IMR-90 (cell line): Measurements from ENCODE around the gene NKTR. TPM values are rescaled to one million over a fixed set of nuclear protein-coding genes. Genes with fewer than 3 reads are reported as not detected.
"Not testable (repeated sequence)": the region's sequence is repeated elsewhere in the genome, so short reads cannot be mapped to it uniquely, and the experiment has no call there.

Experiments
- ATAC-seq: fragments of 200-7000 bp; cut with Tn5 transposase; 2 replicates; pipeline ENCODE4 v1.9.1; 2020; ENCODE audit warnings: low read depth, mild to moderate bottlenecking, moderate library complexity
- BruUV-seq: library from RNA; stranded (reverse); fragments of 400-500 nt; replicated peaks from 2 replicates; lab custom pipeline; 2021; lab: Mats Ljungman, UMichigan
- CTCF ChIA-PET: fragments of 300-600 bp; formaldehyde crosslinking; extraction: SDS; loops from one replicate; lab custom pipeline; 2021; ENCODE audit warnings: antibody characterized with exemption; lab: Yijun Ruan, JAX
- POLR2A ChIA-PET: fragments of 300-600 bp; sonication (Branson Sonifier 250); formaldehyde crosslinking; loops from one replicate; lab custom pipeline; 2022; ENCODE audit warnings: antibody characterized with exemption; ENCODE audit not compliant: unreplicated experiment; lab: Charles Lee
- DNase-seq: peaks from one replicate; pipeline ENCODE4 v3.0.0; 2013
- H2AFZ ChIP-seq: replicated peaks from 2 replicates; pipeline ENCODE3; 2013; ENCODE audit warnings: low read length, mild to moderate bottlenecking; ENCODE audit not compliant: poor library complexity
- H2AK5ac ChIP-seq: 2 replicates; pipeline ENCODE4 v1.6.1; 2013; ENCODE audit warnings: low read depth, low read length, inconsistent platforms
- H2AK9ac ChIP-seq: replicated peaks from 2 replicates; pipeline ENCODE3; 2013; ENCODE audit warnings: mild to moderate bottlenecking, low read depth, low read length, moderate library complexity; ENCODE audit not compliant: poor library complexity
- H2BK120ac ChIP-seq: 2 replicates; pipeline ENCODE4 v1.6.1; 2013; ENCODE audit warnings: low read depth, low read length, inconsistent platforms
- H2BK15ac ChIP-seq: 3 replicates; pipeline ENCODE4 v1.6.1; 2013; ENCODE audit warnings: low read depth, low read length, inconsistent platforms
- H2BK20ac ChIP-seq: 2 replicates; pipeline ENCODE4 v1.6.1; 2013; ENCODE audit warnings: low read depth, mild to moderate bottlenecking, inconsistent platforms, low read length, moderate library complexity
- H2BK5ac ChIP-seq: 2 replicates; pipeline ENCODE4 v1.6.1; 2013; ENCODE audit warnings: mild to moderate bottlenecking, low read depth, low read length, inconsistent platforms; ENCODE audit not compliant: poor library complexity, severe bottlenecking
- H3K14ac ChIP-seq: replicated peaks from 2 replicates; pipeline ENCODE4 v1.6.1; 2013; ENCODE audit warnings: low read depth, low read length, inconsistent platforms
- H3K18ac ChIP-seq: 2 replicates; pipeline ENCODE4 v1.6.1; 2013; ENCODE audit warnings: low read depth, low read length, control low read depth
- H3K23ac ChIP-seq: 2 replicates; pipeline ENCODE4 v1.6.1; 2013; ENCODE audit warnings: low read depth, low read length, inconsistent platforms
- H3K27ac ChIP-seq: 2 replicates; pipeline ENCODE4 v1.5.1; 2013; ENCODE audit warnings: mild to moderate bottlenecking, control low read depth, low read length; ENCODE audit not compliant: insufficient read depth
- H3K27me3 ChIP-seq: 2 replicates; pipeline ENCODE4 v1.6.1; 2013; ENCODE audit warnings: low read length; ENCODE audit not compliant: control insufficient read depth, insufficient read depth
- H3K36me3 ChIP-seq: 2 replicates; pipeline ENCODE4 v1.6.1; 2013; ENCODE audit warnings: low read length, mixed read lengths; ENCODE audit not compliant: control insufficient read depth, insufficient read depth
- H3K4ac ChIP-seq: 2 replicates; pipeline ENCODE4 v1.6.1; 2013; ENCODE audit warnings: low read depth, low read length, inconsistent platforms
- H3K4me1 ChIP-seq: 2 replicates; pipeline ENCODE4 v1.6.1; 2013; ENCODE audit warnings: low read length, mixed read lengths; ENCODE audit not compliant: control insufficient read depth, insufficient read depth
- H3K4me2 ChIP-seq: 2 replicates; pipeline ENCODE4 v1.6.1; 2013; ENCODE audit warnings: low read depth, mild to moderate bottlenecking, control low read depth, low read length, moderate library complexity
- H3K4me3 ChIP-seq: 2 replicates; pipeline ENCODE4 v1.5.1; 2013; ENCODE audit warnings: low read depth, mild to moderate bottlenecking, control low read depth, low read length, moderate library complexity; ENCODE audit not compliant: insufficient read depth
- H3K56ac ChIP-seq: 2 replicates; pipeline ENCODE4 v1.6.1; 2013; ENCODE audit warnings: low read length, inconsistent platforms; ENCODE audit not compliant: insufficient read depth; ENCODE audit errors: extremely low read depth
- H3K79me1 ChIP-seq, 2 experiments: 2 replicates each; pipeline ENCODE4 v1.6.1; 2013; ENCODE audit warnings: low read length in 2 of 2, inconsistent platforms in 1 of 2, low read depth in 1 of 2
- H3K9ac ChIP-seq: 2 replicates; pipeline ENCODE4 v1.6.1; 2013; ENCODE audit warnings: low read depth, low read length, control low read depth
- H3K9me1 ChIP-seq: 2 replicates; pipeline ENCODE4 v1.6.1; 2013; ENCODE audit warnings: low read length, inconsistent platforms; ENCODE audit not compliant: insufficient read depth
- H3K9me3 ChIP-seq: 2 replicates; pipeline ENCODE4 v1.6.1; 2013; ENCODE audit warnings: low read length; ENCODE audit not compliant: control insufficient read depth, insufficient read depth
- H4K20me1 ChIP-seq: 2 replicates; pipeline ENCODE4 v1.6.1; 2013; ENCODE audit warnings: low read length, inconsistent platforms; ENCODE audit not compliant: insufficient read depth
- H4K5ac ChIP-seq: 2 replicates; pipeline ENCODE4 v1.6.1; 2013; ENCODE audit warnings: mild to moderate bottlenecking, low read depth, low read length, control low read depth
- H4K8ac ChIP-seq, 2 experiments: 2 replicates each; pipeline ENCODE4 v1.6.1; 2013; ENCODE audit warnings: low read depth in 2 of 2, low read length in 2 of 2, control low read depth in 1 of 2, inconsistent platforms in 1 of 2
- H4K91ac ChIP-seq: 2 replicates; pipeline ENCODE4 v1.6.1; 2013; ENCODE audit warnings: low read depth, low read length, inconsistent platforms; ENCODE audit not compliant: insufficient read depth
- BHLHE40 ChIP-seq: fragments of 150-350 bp; IDR thresholded peaks from 2 replicates; pipeline ENCODE4 v1.6.1; 2016; ENCODE audit warnings: mild to moderate bottlenecking, low read depth, low read length
- CHD1 ChIP-seq: IDR thresholded peaks from 2 replicates; pipeline ENCODE4 v1.6.1; 2012; ENCODE audit warnings: low read depth, low read length, improper control_type of control experiment
- MAZ ChIP-seq: IDR thresholded peaks from 2 replicates; pipeline ENCODE4 v1.6.1; 2012; ENCODE audit warnings: low read depth, mild to moderate bottlenecking, low read length, improper control_type of control experiment, moderate library complexity, borderline replicate concordance
- NFE2L2 ChIP-seq: fragments of 150-350 bp; IDR thresholded peaks from 2 replicates; pipeline ENCODE4 v1.6.1; 2016; ENCODE audit warnings: low read depth, mild to moderate bottlenecking, low read length
- POLR2A ChIP-seq: IDR thresholded peaks from 2 replicates; pipeline ENCODE4 v1.6.1; 2012; ENCODE audit warnings: mild to moderate bottlenecking, low read depth, low read length
- RAD21 ChIP-seq: IDR thresholded peaks from 2 replicates; pipeline ENCODE4 v1.6.1; 2012; ENCODE audit warnings: low read length, improper control_type of control experiment
- SMC3 ChIP-seq: fragments of 150-350 bp; IDR thresholded peaks from 2 replicates; pipeline ENCODE4 v1.6.1; 2016; ENCODE audit warnings: low read depth, mild to moderate bottlenecking, antibody characterized with exemption, low read length, moderate library complexity
- WGBS, 2 experiments: methylation state at CpG; one replicate each; pipeline versions ENCODE4 v1.1.5 to v1.1.7; 2013; ENCODE audit warnings: missing lambda C conversion rate in 2 of 2; ENCODE audit not compliant: insufficient read length in 1 of 2; ENCODE audit errors: extremely low coverage in 2 of 2; 5-methylcytosine and 5-hydroxymethylcytosine counted together
- dilution Hi-C: fragments of 300-500 bp; cut with HindIII; formaldehyde crosslinking; loops from one replicate; pipeline ENCODE4 v1.14.3; 2018; ENCODE audit warnings: low sequenced_read_pairs; ENCODE audit not compliant: unreplicated experiment
- in situ Hi-C: fragments of 300-500 bp; cut with MboI; formaldehyde crosslinking; loops from 3 replicates; pipeline ENCODE4 v1.14.3; 2019; ENCODE audit warnings: low sequenced_read_pairs, inconsistent platforms, mixed read lengths
- intact Hi-C: fragments of 100-400 bp; cut with micrococcal nuclease; formaldehyde crosslinking; loops from 2 replicates; pipeline ENCODE4 v1.10.0; 2022
- polyA plus RNA-seq, 3 experiments: library from polyadenylated mRNA; depleted of rRNA; stranded (reverse); fragments of >200 nt; gene quantifications; 2 replicates each; pipeline ENCODE4 v1.2.3, GENCODE V29; 2012; ENCODE audit warnings: low replicate concordance in 1 of 3
- total RNA-seq: library from RNA; depleted of rRNA; stranded (reverse); fragments of >200 nt; gene quantifications from 2 replicates; pipeline ENCODE4 v1.2.3, GENCODE V29; 2012
- TF ChIP-seq, protein P1 (sequence below): conservative IDR thresholded peaks from 2 replicates; pipeline ENCODE4 v1.5.1; 2012; ENCODE audit warnings: mild to moderate bottlenecking, low read depth, low read length, improper control_type of control experiment

Gene NKTR
- total and polyA plus RNA-seq, 2 of the 4 experiments (the other 2 are of a cell fraction) = 24.0 to 30.7 TPM

DNA sequence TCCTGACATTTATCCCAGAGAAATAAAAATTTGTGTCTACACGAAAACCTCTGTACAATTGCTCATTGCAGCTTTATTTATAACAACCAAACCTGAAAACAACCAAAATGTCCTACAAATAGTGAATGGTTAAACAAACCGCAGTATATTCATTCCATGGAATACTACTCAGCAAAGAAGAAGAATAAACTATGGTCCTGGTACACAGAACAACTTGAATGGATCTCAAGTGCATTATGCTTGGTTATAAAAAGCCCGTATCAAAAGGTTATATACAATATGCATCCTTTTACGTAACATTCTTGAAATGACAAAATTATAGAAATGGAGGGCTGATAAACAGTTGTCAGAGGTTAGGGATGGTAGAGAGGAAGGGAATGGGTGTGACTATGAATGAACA, 22.4 kb upstream of the NKTR start:
- dilution Hi-C loops (no loop called here), intact Hi-C loops (no loop called here), in situ Hi-C loops (no loop called here)
- H3K4me3 ChIP-seq = no peak overlapping the region
- H3K9ac ChIP-seq = no peak overlapping the region
- no peak overlapping the region for H3K56ac ChIP-seq
- no peak overlapping the region for H3K14ac ChIP-seq
- H2AK5ac ChIP-seq = no peak overlapping the region
- no peak overlapping the region for H3K4me2 ChIP-seq
- no peak overlapping the region for H3K23ac ChIP-seq
- no peak overlapping the region for H4K91ac ChIP-seq
- BruUV-seq = no TSS peak
- TF ChIP-seq RAD21 (no peak), POLR2A (no peak), CHD1 (no peak), NFE2L2 (no peak), MAZ (no peak), BHLHE40 (no peak), SMC3 (no peak)
- TF ChIP-seq, protein P1, sequence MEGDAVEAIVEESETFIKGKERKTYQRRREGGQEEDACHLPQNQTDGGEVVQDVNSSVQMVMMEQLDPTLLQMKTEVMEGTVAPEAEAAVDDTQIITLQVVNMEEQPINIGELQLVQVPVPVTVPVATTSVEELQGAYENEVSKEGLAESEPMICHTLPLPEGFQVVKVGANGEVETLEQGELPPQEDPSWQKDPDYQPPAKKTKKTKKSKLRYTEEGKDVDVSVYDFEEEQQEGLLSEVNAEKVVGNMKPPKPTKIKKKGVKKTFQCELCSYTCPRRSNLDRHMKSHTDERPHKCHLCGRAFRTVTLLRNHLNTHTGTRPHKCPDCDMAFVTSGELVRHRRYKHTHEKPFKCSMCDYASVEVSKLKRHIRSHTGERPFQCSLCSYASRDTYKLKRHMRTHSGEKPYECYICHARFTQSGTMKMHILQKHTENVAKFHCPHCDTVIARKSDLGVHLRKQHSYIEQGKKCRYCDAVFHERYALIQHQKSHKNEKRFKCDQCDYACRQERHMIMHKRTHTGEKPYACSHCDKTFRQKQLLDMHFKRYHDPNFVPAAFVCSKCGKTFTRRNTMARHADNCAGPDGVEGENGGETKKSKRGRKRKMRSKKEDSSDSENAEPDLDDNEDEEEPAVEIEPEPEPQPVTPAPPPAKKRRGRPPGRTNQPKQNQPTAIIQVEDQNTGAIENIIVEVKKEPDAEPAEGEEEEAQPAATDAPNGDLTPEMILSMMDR = no peak
- H2BK120ac ChIP-seq = no peak overlapping the region
- no peak overlapping the region for H2BK20ac ChIP-seq
- H3K4ac ChIP-seq = no peak overlapping the region
- peaks cover 19 to 42% of the 10 kb centered on the region in 2 experiments for H3K79me1 ChIP-seq
- H4K20me1 ChIP-seq = no peaks in the 10 kb centered on the region
- ATAC-seq (no peak), DNase-seq (no peak)
- no peaks in the 10 kb centered on the region for H3K9me3 ChIP-seq
- POLR2A ChIA-PET = no interaction called here
- peaks cover 2% of the 10 kb centered on the region; the same call in 1 of the 2 replicates for H3K4me1 ChIP-seq
- no peak overlapping the region for H2AK9ac ChIP-seq
- no peak overlapping the region for H4K5ac ChIP-seq
- CTCF ChIA-PET = no interaction called here
- H2AFZ ChIP-seq = no peak overlapping the region
- no peak overlapping the region for H3K27ac ChIP-seq
- H4K8ac ChIP-seq = no peak overlapping the region
- WGBS, 2 experiments = no CpG with 5 or more reads among the region's 4 CpGs
- H3K18ac ChIP-seq = no peak overlapping the region
- no peak overlapping the region for H2BK15ac ChIP-seq
- no peaks in the 10 kb centered on the region for H3K9me1 ChIP-seq
- peaks cover 8% of the 10 kb centered on the region for H3K36me3 ChIP-seq
- no peaks in the 10 kb centered on the region for H3K27me3 ChIP-seq
- H2BK5ac ChIP-seq = no peak overlapping the region

DNA sequence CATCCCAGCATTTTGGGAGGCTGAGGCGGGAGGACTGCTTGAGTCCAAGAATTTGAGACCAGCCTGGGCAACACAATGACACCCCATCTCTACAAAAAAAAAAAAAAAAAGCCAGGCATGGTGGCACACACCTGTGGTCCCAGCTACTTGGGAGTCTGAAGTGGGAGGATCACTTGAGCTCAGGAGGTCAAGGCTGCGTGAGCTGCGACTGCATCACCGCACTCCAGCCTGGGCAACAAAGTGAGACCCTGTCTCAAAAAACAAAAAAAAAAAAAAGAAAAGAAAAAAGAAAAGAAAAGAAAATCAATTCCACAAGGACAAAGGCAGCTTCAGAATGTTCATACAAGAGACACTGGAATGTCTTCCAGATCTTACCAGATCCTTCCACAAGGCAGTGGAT, 21.1 kb upstream of the NKTR start:
- dilution Hi-C loops, H3K18ac ChIP-seq, H3K14ac ChIP-seq, H3K4me2 ChIP-seq, H3K4me1 ChIP-seq, H2BK5ac ChIP-seq, intact Hi-C loops, H3K9ac ChIP-seq, H3K27ac ChIP-seq, H2BK20ac ChIP-seq, H4K20me1 ChIP-seq, H3K4ac ChIP-seq, H4K91ac ChIP-seq, H3K23ac ChIP-seq, BruUV-seq, H2BK120ac ChIP-seq, H2AK5ac ChIP-seq, ATAC-seq, H3K4me3 ChIP-seq, DNase-seq, H3K36me3 ChIP-seq, H2BK15ac ChIP-seq, H2AFZ ChIP-seq, POLR2A ChIA-PET, H3K27me3 ChIP-seq, H3K9me3 ChIP-seq, H3K56ac ChIP-seq, H4K8ac ChIP-seq, H4K5ac ChIP-seq, H2AK9ac ChIP-seq, H3K9me1 ChIP-seq, in situ Hi-C loops: not testable (repeated sequence)
- CTCF ChIA-PET = interaction anchor here (0.7 kb wide), 1 partner anchor 388 kb away, joined by 3 read pairs; no protein-coding TSS in a partner anchor
- peaks cover 15 to 38% of the 10 kb centered on the region in 2 experiments for H3K79me1 ChIP-seq
- WGBS, 2 experiments = no CpG with 5 or more reads among the region's 4 CpGs
